Osteocyte (in vitro differentiated cells): ENCODE measurements around the gene MGA. TPM values are rescaled to one million over a fixed set of nuclear protein-coding genes. Genes with fewer than 3 reads are reported as not detected.

Source experiments
- DNase-seq: peaks from one replicate; pipeline ENCODE4 v3.0.0; 2021; ENCODE audit warnings: mixed read lengths; ENCODE audit not compliant: unreplicated experiment; ENCODE audit errors: extremely low spot score
- H3K27ac Mint-ChIP-seq: one replicate; pipeline ENCODE4 v1.8.0; 2021; ENCODE audit warnings: mild to moderate bottlenecking, mixed read lengths; ENCODE audit not compliant: unreplicated experiment
- H3K27me3 Mint-ChIP-seq: one replicate; pipeline ENCODE4 v1.8.0; 2021; ENCODE audit warnings: mixed read lengths; ENCODE audit not compliant: unreplicated experiment
- H3K36me3 Mint-ChIP-seq: one replicate; pipeline ENCODE4 v1.8.0; 2021; ENCODE audit warnings: mixed read lengths; ENCODE audit not compliant: unreplicated experiment
- H3K4me1 Mint-ChIP-seq: one replicate; pipeline ENCODE4 v1.8.0; 2021; ENCODE audit warnings: mixed read lengths; ENCODE audit not compliant: unreplicated experiment
- H3K4me3 Mint-ChIP-seq: one replicate; pipeline ENCODE4 v1.8.0; 2021; ENCODE audit warnings: mild to moderate bottlenecking, moderate library complexity, mixed read lengths; ENCODE audit not compliant: unreplicated experiment
- H3K9me3 Mint-ChIP-seq: one replicate; pipeline ENCODE4 v1.8.0; 2021; ENCODE audit warnings: mixed read lengths; ENCODE audit not compliant: unreplicated experiment
- CTCF ChIP-seq: fragments of 200-600 bp; sonication (generic); IDR thresholded peaks from 2 replicates; pipeline ENCODE4 v1.5.0; 2021; ENCODE audit warnings: antibody characterized with exemption, mild to moderate bottlenecking, moderate library complexity
- total RNA-seq: library from RNA; stranded (reverse); gene quantifications from 2 replicates; pipeline ENCODE4 v1.2.1, GENCODE V29; 2021

The MGA gene
- total RNA-seq, 1 donor from 2014 or later, result 47.2 TPM

GRCh38 chr15:41810651-41811431 is 150.6 kb downstream of the MGA start:
- Mint-ChIP-seq H3K27ac (no peak overlapping the region), H3K36me3 (peaks cover 13% of the 10 kb centered on the region), H3K4me1 (peaks cover 12% of the 10 kb centered on the region), H3K4me3 (no peak overlapping the region), H3K27me3 (no peaks in the 10 kb centered on the region), H3K9me3 (no peaks in the 10 kb centered on the region)
- no peak for TF ChIP-seq CTCF
- DNase-seq, result no peak

- peak; percentile 92 for DNase-seq
- Mint-ChIP-seq H3K27me3 (no peaks in the 10 kb centered on the region), H3K27ac (no peak overlapping the region), H3K9me3 (no peaks in the 10 kb centered on the region), H3K4me3 (no peak overlapping the region), H3K36me3 (peaks cover 15% of the 10 kb centered on the region), H3K4me1 (peaks cover 5% of the 10 kb centered on the region)
- peak; percentile 88 for TF ChIP-seq CTCF
These were observed 151.4 kb downstream of the MGA start for GRCh38 chr15:41811432-41812195.

GRCh38 chr15:41812820-41813375 is 152.7 kb downstream of the MGA start:
- TF ChIP-seq CTCF, result no peak
- Mint-ChIP-seq H3K36me3 (peaks cover 26% of the 10 kb centered on the region), H3K4me3 (no peak overlapping the region), H3K4me1 (peaks cover 1% of the 10 kb centered on the region), H3K27me3 (no peaks in the 10 kb centered on the region), H3K27ac (no peak overlapping the region), H3K9me3 (no peaks in the 10 kb centered on the region)
- no peak for DNase-seq

- Mint-ChIP-seq H3K4me1 (peaks cover 1% of the 10 kb centered on the region), H3K27ac (no peak overlapping the region), H3K27me3 (no peaks in the 10 kb centered on the region), H3K36me3 (peaks cover 31% of the 10 kb centered on the region), H3K4me3 (no peak overlapping the region), H3K9me3 (no peaks in the 10 kb centered on the region)
- no peak for TF ChIP-seq CTCF
- no peak for DNase-seq
These were observed 153.2 kb downstream of the MGA start for GRCh38 chr15:41813426-41813825.

GRCh38 chr15:41814534-41814933 is 154.3 kb downstream of the MGA start:
- no peaks in the 10 kb centered on the region for H3K4me1 Mint-ChIP-seq
- H3K27ac Mint-ChIP-seq, result no peak overlapping the region
- no peak for TF ChIP-seq CTCF
- no peak for DNase-seq
- no peak overlapping the region for H3K4me3 Mint-ChIP-seq
- no peaks in the 10 kb centered on the region for H3K27me3 Mint-ChIP-seq
- peaks cover 40% of the 10 kb centered on the region for H3K36me3 Mint-ChIP-seq
- no peaks in the 10 kb centered on the region for H3K9me3 Mint-ChIP-seq
